OCI-LY1 (cell line): ENCODE results near the gene PTPRN2.

Experiments used
- H2AFZ ChIP-seq: fragments of 200-600 bp; sonication (generic), shearing (Covaris generic); 2 replicates; pipeline ENCODE4 v1.6.0; 2014; ENCODE audit warnings: antibody characterized with exemption, mild to moderate bottlenecking, low read length
- H3F3A ChIP-seq: fragments of 200-600 bp; sonication (generic), shearing (Covaris generic); 2 replicates; pipeline ENCODE4 v1.6.0; 2014; ENCODE audit warnings: mild to moderate bottlenecking, antibody characterized with exemption, low read length, moderate library complexity; ENCODE audit not compliant: insufficient read depth
- H3K27ac ChIP-seq: fragments of 200-600 bp; sonication (generic); 2 replicates; pipeline ENCODE4 v1.5.1; 2014; ENCODE audit warnings: low read length, mixed run types, mild to moderate bottlenecking, low read depth; ENCODE audit not compliant: poor library complexity, severe bottlenecking
- H3K27me3 ChIP-seq: fragments of 200-600 bp; sonication (generic); 2 replicates; pipeline ENCODE4 v1.6.0; 2014; ENCODE audit warnings: antibody characterized with exemption, mild to moderate bottlenecking, low read length, moderate library complexity; ENCODE audit not compliant: insufficient read depth
- H3K36me3 ChIP-seq: fragments of 200-600 bp; sonication (generic); 2 replicates; pipeline ENCODE4 v1.6.1; 2014; ENCODE audit warnings: mild to moderate bottlenecking, antibody characterized with exemption, low read length, moderate library complexity, mixed read lengths; ENCODE audit not compliant: insufficient read depth
- H3K4me1 ChIP-seq: fragments of 200-600 bp; sonication (generic); 2 replicates; pipeline ENCODE4 v1.5.1; 2014; ENCODE audit warnings: mild to moderate bottlenecking, low read length, moderate library complexity; ENCODE audit not compliant: insufficient read depth, severe bottlenecking
- H3K4me2 ChIP-seq: fragments of 200-600 bp; sonication (generic), shearing (Covaris generic); 2 replicates; pipeline ENCODE4 v1.6.1; 2014; ENCODE audit warnings: low read length
- H3K4me3 ChIP-seq: fragments of 200-600 bp; sonication (generic); 2 replicates; pipeline ENCODE4 v1.5.1; 2014; ENCODE audit warnings: low read length, low read depth, mild to moderate bottlenecking, mixed read lengths; ENCODE audit not compliant: poor library complexity, severe bottlenecking
- H3K79me2 ChIP-seq: fragments of 200-600 bp; shearing (Covaris generic); 2 replicates; pipeline ENCODE4 v1.6.1; 2016; ENCODE audit warnings: mixed run types, low read length, mixed read lengths; ENCODE audit not compliant: insufficient read depth
- H3K9ac ChIP-seq: fragments of 200-600 bp; sonication (generic), shearing (Covaris generic); 2 replicates; pipeline ENCODE4 v1.6.1; 2014; ENCODE audit warnings: mild to moderate bottlenecking, low read length, mixed read lengths
- H3K9me2 ChIP-seq: fragments of 200-600 bp; sonication (generic), shearing (Covaris generic); 2 replicates; pipeline ENCODE4 v1.6.1; 2014; ENCODE audit warnings: low read depth, mild to moderate bottlenecking, low read length, mixed read lengths
- H3K9me3 ChIP-seq: fragments of 200-600 bp; shearing (Covaris generic); 2 replicates; pipeline ENCODE4 v1.6.1; 2014; ENCODE audit warnings: low read length, mixed read lengths
- H4K20me1 ChIP-seq: fragments of 200-600 bp; sonication (generic), shearing (Covaris generic); 2 replicates; pipeline ENCODE4 v1.6.0; 2016; ENCODE audit warnings: mild to moderate bottlenecking, low read length; ENCODE audit not compliant: insufficient read depth
- CTCF ChIP-seq: fragments of 200-600 bp; sonication (generic), shearing (Covaris generic); IDR thresholded peaks from 2 replicates; pipeline ENCODE4 v1.5.1; 2017; ENCODE audit warnings: mild to moderate bottlenecking, antibody characterized with exemption, low read length, moderate library complexity, mixed read lengths
- EZH2 ChIP-seq: fragments of 200-600 bp; sonication (generic), shearing (Covaris generic); IDR thresholded peaks from 2 replicates; pipeline ENCODE4 v1.8.0; 2017; ENCODE audit warnings: borderline replicate concordance, mixed run types, mild to moderate bottlenecking, antibody characterized with exemption, low read length, moderate library complexity, mixed read lengths

Gene PTPRN2

GRCh38 chr7:157641866-157642265 lies 945.8 kb downstream of the PTPRN2 start:
- Histone ChIP-seq H2AFZ (no peak overlapping the region), H3F3A (no peaks in the 10 kb centered on the region), H4K20me1 (no peaks in the 10 kb centered on the region), H3K4me1 (no peaks in the 10 kb centered on the region), H3K27ac (no peak overlapping the region), H3K4me2 (no peak overlapping the region), H3K36me3 (no peaks in the 10 kb centered on the region), H3K79me2 (no peaks in the 10 kb centered on the region), H3K27me3 (peaks cover 15% of the 10 kb centered on the region; the same call in 1 of the 2 replicates), H3K4me3 (no peak overlapping the region), H3K9ac (no peak overlapping the region), H3K9me3 (peaks cover 7% of the 10 kb centered on the region; the same call in 1 of the 2 replicates), H3K9me2 (no peaks in the 10 kb centered on the region)
- TF ChIP-seq CTCF (no peak), EZH2 (no peak)

GRCh38 chr7:157640144-157640543 lies 947.5 kb downstream of the PTPRN2 start:
- TF ChIP-seq EZH2 = no peak
- no peak for TF ChIP-seq CTCF
- Histone ChIP-seq H3K27me3 (peaks cover 15% of the 10 kb centered on the region; the same call in 1 of the 2 replicates), H3K4me2 (no peak overlapping the region), H3K4me1 (no peaks in the 10 kb centered on the region), H3K4me3 (no peak overlapping the region), H3K36me3 (no peaks in the 10 kb centered on the region), H3K9me3 (peaks cover 7% of the 10 kb centered on the region; the same call in 1 of the 2 replicates), H3K9me2 (no peaks in the 10 kb centered on the region), H3K27ac (no peak overlapping the region), H3F3A (no peaks in the 10 kb centered on the region), H3K9ac (no peak overlapping the region), H4K20me1 (no peaks in the 10 kb centered on the region), H3K79me2 (no peaks in the 10 kb centered on the region), H2AFZ (no peak overlapping the region)

- Histone ChIP-seq H3K4me1 (no peaks in the 10 kb centered on the region), H4K20me1 (no peaks in the 10 kb centered on the region), H3K4me3 (no peak overlapping the region), H3K9me2 (no peaks in the 10 kb centered on the region), H3F3A (no peaks in the 10 kb centered on the region), H3K27ac (no peak overlapping the region), H3K4me2 (no peak overlapping the region), H3K9ac (no peak overlapping the region), H3K27me3 (peaks cover 22% of the 10 kb centered on the region), H3K9me3 (peaks cover 7% of the 10 kb centered on the region; the same call in 1 of the 2 replicates), H3K36me3 (no peaks in the 10 kb centered on the region), H3K79me2 (no peaks in the 10 kb centered on the region), H2AFZ (no peak overlapping the region)
- TF ChIP-seq CTCF = no peak
- no peak for TF ChIP-seq EZH2
Measured at GRCh38 chr7:157638563-157638962, 949.1 kb downstream of the PTPRN2 start.
